ENCODE measurements around the gene SHTN1. TPM values are rescaled to one million over a fixed set of nuclear protein-coding genes. Genes with fewer than 3 reads are reported as not detected.
A peak's percentile ranks its signal among the peaks of the same experiment; 100 is the strongest.

Gene SHTN1
- total RNA-seq, 6 experiments from 2014 or later = 28.5 to 42.9 (median 31.7) TPM

- TF ChIP-seq, protein P1, sequence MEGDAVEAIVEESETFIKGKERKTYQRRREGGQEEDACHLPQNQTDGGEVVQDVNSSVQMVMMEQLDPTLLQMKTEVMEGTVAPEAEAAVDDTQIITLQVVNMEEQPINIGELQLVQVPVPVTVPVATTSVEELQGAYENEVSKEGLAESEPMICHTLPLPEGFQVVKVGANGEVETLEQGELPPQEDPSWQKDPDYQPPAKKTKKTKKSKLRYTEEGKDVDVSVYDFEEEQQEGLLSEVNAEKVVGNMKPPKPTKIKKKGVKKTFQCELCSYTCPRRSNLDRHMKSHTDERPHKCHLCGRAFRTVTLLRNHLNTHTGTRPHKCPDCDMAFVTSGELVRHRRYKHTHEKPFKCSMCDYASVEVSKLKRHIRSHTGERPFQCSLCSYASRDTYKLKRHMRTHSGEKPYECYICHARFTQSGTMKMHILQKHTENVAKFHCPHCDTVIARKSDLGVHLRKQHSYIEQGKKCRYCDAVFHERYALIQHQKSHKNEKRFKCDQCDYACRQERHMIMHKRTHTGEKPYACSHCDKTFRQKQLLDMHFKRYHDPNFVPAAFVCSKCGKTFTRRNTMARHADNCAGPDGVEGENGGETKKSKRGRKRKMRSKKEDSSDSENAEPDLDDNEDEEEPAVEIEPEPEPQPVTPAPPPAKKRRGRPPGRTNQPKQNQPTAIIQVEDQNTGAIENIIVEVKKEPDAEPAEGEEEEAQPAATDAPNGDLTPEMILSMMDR (IDR thresholded peaks at IDR 0.05) = no peak
- no peak for TF ChIP-seq POLR2A (IDR thresholded peaks at IDR 0.05)
- DNase-seq (no peak), ATAC-seq (no peak)
- peaks cover 0 to 43% (median 4%) of the 10 kb centered on the region in 4 donors for H3K4me1 ChIP-seq
- H3K4me3 ChIP-seq = no peak overlapping the region
- no peaks in the 10 kb centered on the region for H3K36me3 ChIP-seq
- H3K27ac ChIP-seq = peak overlapping the region in 2 of 3 donors; percentile 94 to 96
- H3K9me3 ChIP-seq = no peaks in the 10 kb centered on the region
- intact Hi-C loops (cut with DNase I) = no loop called here
- no peaks in the 10 kb centered on the region for H3K27me3 ChIP-seq
These were observed 2.8 kb downstream of the SHTN1 start for GRCh38 chr10:117002206-117002605.

DNA sequence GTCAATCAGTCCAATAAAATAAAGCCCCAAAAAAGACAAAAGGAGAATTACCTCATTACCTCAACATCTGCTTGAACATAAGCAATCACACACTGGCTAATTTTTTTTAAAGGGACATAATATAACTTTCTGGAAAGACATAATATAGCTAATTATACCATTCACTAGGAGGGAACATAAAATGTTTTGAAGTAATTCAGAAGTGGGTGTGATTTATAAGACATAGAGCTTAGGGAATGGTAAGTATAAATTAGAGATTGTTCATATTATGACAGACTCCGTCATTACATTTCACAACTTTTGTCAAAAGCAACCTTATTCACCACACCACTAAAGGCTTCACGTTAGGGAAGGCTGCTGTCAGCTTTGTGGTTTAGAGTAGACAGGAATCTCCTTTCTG is 3.8 kb downstream of the SHTN1 start:
- Histone ChIP-seq H3K4me3 (no peak overlapping the region), H3K27ac (no peak overlapping the region), H3K9me3 (no peaks in the 10 kb centered on the region), H3K27me3 (no peaks in the 10 kb centered on the region), H3K4me1 (peaks cover 0 to 37% (median 4%) of the 10 kb centered on the region in 4 donors), H3K36me3 (no peaks in the 10 kb centered on the region)
- intact Hi-C loops (cut with DNase I) = no loop called here
- DNase-seq = no peak
- 16% methylated on average over 2 of the region's 2 CpGs for WGBS (ENCODE audit: insufficient coverage, low coverage, low lambda C conversion rate, missing lambda C conversion rate)
- no peak for ATAC-seq
- TF ChIP-seq, protein P1 (IDR thresholded peaks at IDR 0.05) = no peak
- TF ChIP-seq POLR2A (IDR thresholded peaks at IDR 0.05) = no peak

DNA sequence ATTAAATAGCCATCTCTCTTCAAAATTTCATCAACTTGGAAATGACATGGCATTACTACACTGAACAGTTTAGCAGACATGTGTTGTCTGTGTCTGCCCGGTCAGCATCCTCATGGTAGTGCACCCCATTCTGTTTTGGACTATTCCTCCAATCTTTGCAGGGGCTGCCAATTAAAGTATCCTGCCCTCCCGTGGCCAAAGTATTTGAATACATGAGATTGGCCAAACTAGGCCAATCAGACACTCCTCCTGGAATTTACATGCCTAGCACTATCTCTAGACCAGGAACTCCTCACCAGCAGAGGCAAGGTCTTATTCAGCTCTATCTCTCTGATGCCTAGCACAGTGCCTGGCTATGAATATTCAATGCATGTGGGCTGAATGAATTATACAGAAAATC is 4.4 kb downstream of the SHTN1 start:
- peaks cover 0 to 34% (median 4%) of the 10 kb centered on the region in 4 donors for H3K4me1 ChIP-seq
- no peak for TF ChIP-seq POLR2A (IDR thresholded peaks at IDR 0.05)
- TF ChIP-seq, protein P1 (IDR thresholded peaks at IDR 0.05) = no peak
- H3K36me3 ChIP-seq = no peaks in the 10 kb centered on the region
- H3K9me3 ChIP-seq = no peaks in the 10 kb centered on the region
- 76% methylated on average over 2 of the region's 2 CpGs for WGBS (ENCODE audit: insufficient coverage, low coverage, low lambda C conversion rate, missing lambda C conversion rate)
- no peak overlapping the region for H3K27ac ChIP-seq
- intact Hi-C loops (cut with DNase I) = no loop called here
- H3K4me3 ChIP-seq = no peak overlapping the region
- H3K27me3 ChIP-seq = no peaks in the 10 kb centered on the region
- no peak for DNase-seq
- ATAC-seq = no peak

GRCh38 chr10:116998172-116998571 is 6.8 kb downstream of the SHTN1 start:
- DNase-seq (no peak), ATAC-seq (no peak)
- WGBS (ENCODE audit: insufficient coverage, low coverage, low lambda C conversion rate, missing lambda C conversion rate) = 86% methylated on average over 4 of the region's 4 CpGs
- H3K4me3 ChIP-seq = no peak overlapping the region
- H3K9me3 ChIP-seq = no peaks in the 10 kb centered on the region
- H3K4me1 ChIP-seq = peaks cover 0 to 48% (median 4%) of the 10 kb centered on the region in 4 donors
- intact Hi-C loops (cut with DNase I) = no loop called here
- no peak for TF ChIP-seq POLR2A (IDR thresholded peaks at IDR 0.05)
- TF ChIP-seq, protein P1 (IDR thresholded peaks at IDR 0.05) = no peak
- H3K27me3 ChIP-seq = no peaks in the 10 kb centered on the region
- no peaks in the 10 kb centered on the region for H3K36me3 ChIP-seq
- no peak overlapping the region for H3K27ac ChIP-seq

GRCh38 chr10:116997015-116997414 is 8.0 kb downstream of the SHTN1 start:
- ATAC-seq (no peak), DNase-seq (no peak)
- H3K9me3 ChIP-seq = no peaks in the 10 kb centered on the region
- intact Hi-C loops (cut with DNase I) = no loop called here
- WGBS (ENCODE audit: insufficient coverage, low coverage, low lambda C conversion rate, missing lambda C conversion rate) = 95% methylated on average over 2 of the region's 2 CpGs
- H3K27me3 ChIP-seq = no peaks in the 10 kb centered on the region
- no peak overlapping the region for H3K27ac ChIP-seq
- no peaks in the 10 kb centered on the region for H3K36me3 ChIP-seq
- H3K4me1 ChIP-seq = peaks cover 0 to 38% (median 0%) of the 10 kb centered on the region in 4 donors
- no peak for TF ChIP-seq POLR2A (IDR thresholded peaks at IDR 0.05)
- TF ChIP-seq, protein P1 (IDR thresholded peaks at IDR 0.05) = no peak
- H3K4me3 ChIP-seq = no peak overlapping the region

All from right lobe of liver (tissue), 6 donors.